Spinal cord (tissue), 10 donors: ENCODE measurements around the gene C17orf113. TPM values are rescaled to one million over a fixed set of nuclear protein-coding genes. Genes with fewer than 3 reads are reported as not detected.

Experiments used
- DNase-seq, 6 donors: peaks; one replicate each; pipeline versions ENCODE4 v3.0.0 to v3.0.0-alpha.2; 2013 to 2015; ENCODE audit warnings: low spot score in 6 of 6, low read depth in 4 of 6
- H3K27ac ChIP-seq: one replicate; pipeline ENCODE4 v1.5.1; 2013; ENCODE audit warnings: low read depth, low read length, control low read depth
- H3K27me3 ChIP-seq: one replicate; pipeline ENCODE4 v1.6.1; 2013; ENCODE audit warnings: low read length; ENCODE audit not compliant: control insufficient read depth, insufficient read depth
- H3K36me3 ChIP-seq: one replicate; pipeline ENCODE4 v1.6.1; 2013; ENCODE audit warnings: low read length; ENCODE audit not compliant: control insufficient read depth, insufficient read depth
- H3K4me1 ChIP-seq: one replicate; pipeline ENCODE4 v1.6.1; 2013; ENCODE audit warnings: low read length; ENCODE audit not compliant: control insufficient read depth, insufficient read depth
- H3K4me3 ChIP-seq: one replicate; pipeline ENCODE4 v1.5.1; 2013; ENCODE audit warnings: low read depth, low read length, control low read depth
- H3K9me3 ChIP-seq: one replicate; pipeline ENCODE4 v1.6.1; 2013; ENCODE audit warnings: low read length; ENCODE audit not compliant: control insufficient read depth, insufficient read depth
- WGBS: methylation state at CpG from one replicate; pipeline ENCODE4 v1.1.5; 2013; ENCODE audit warnings: missing lambda C conversion rate; ENCODE audit not compliant: insufficient coverage; 5-methylcytosine and 5-hydroxymethylcytosine counted together
- polyA plus RNA-seq, 2 donors: library from polyadenylated mRNA; unstranded; fragments of 120-200 nt; gene quantifications; one replicate each; pipeline ENCODE4 v1.2.1, GENCODE V29; 2013; ENCODE audit not compliant: insufficient read length in 2 of 2
- total RNA-seq, 2 donors: library from RNA; depleted of rRNA in 1 of 2; stranded (reverse); fragments of 120-200 nt in 1 of 2; fragments of >200 nt in 1 of 2; gene quantifications; one replicate each; pipeline versions ENCODE4 v1.2.3 to v1.2.4, GENCODE V29; 2013 to 2014
- donor health status: healthy.

Gene C17orf113
- total and polyA plus RNA-seq, 4 donors = 3.0 to 4.5 (median 3.2) TPM

- H3K36me3 ChIP-seq = peaks cover 57% of the 10 kb centered on the region
- WGBS = 93% methylated on average over 5 of the region's 5 CpGs
Observed at GRCh38 chr17:41989702-41990419, 60.5 kb downstream of the C17orf113 start.

DNA sequence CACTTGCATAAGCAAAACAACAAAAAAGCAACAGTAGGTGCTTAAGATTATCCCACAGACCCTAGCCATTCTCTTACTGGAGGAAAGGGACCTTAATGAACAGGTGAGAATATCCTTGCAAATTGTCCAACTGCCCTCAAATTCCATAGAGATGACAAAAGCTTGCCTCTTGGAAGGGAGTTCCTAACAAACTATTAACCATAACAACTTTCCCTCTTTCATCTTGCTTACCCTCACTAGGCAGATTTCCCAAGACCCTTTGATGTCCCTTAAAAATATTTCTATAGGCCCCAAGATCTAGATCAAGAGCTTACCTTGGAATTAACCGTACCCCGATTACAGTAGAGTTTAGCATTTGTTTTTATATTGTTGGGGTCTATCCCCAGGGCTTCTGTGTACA lies 62.0 kb downstream of the C17orf113 start:
- H3K27ac ChIP-seq = no peak overlapping the region
- H3K9me3 ChIP-seq = no peaks in the 10 kb centered on the region
- no CpG with 5 or more reads among the region's 2 CpGs for WGBS
- H3K36me3 ChIP-seq = peaks cover 56% of the 10 kb centered on the region
- no peak overlapping the region for H3K4me3 ChIP-seq
- H3K4me1 ChIP-seq = peaks cover 4% of the 10 kb centered on the region
- DNase-seq = no peak
- no peaks in the 10 kb centered on the region for H3K27me3 ChIP-seq

More at GRCh38 chr17:41989702-41990419, 60.5 kb downstream of the C17orf113 start:
- Histone ChIP-seq H3K27ac (no peak overlapping the region), H3K4me1 (peaks cover 4% of the 10 kb centered on the region), H3K27me3 (no peaks in the 10 kb centered on the region), H3K9me3 (no peaks in the 10 kb centered on the region), H3K4me3 (no peak overlapping the region)
- DNase-seq = no peak

Other genes with a start within 250 kb of the C17orf113 start
- 10 to 100 TPM; 18.8 to 39.2 TPM for gene P3H4, start 238.7 kb downstream of the C17orf113 start, total RNA-seq
- gene P3H4, start 238.7 kb downstream of the C17orf113 start, polyA plus RNA-seq = 10 to 100 TPM; 27.6 to 35.5 TPM
- gene FKBP10, start 237.6 kb downstream of the C17orf113 start, total RNA-seq = 100 to 1,000 TPM in 1 of 2 donors, 10 to 100 TPM in 1; 56.6 to 125 TPM
- 100 to 1,000 TPM in 1 of 2 donors, 10 to 100 TPM in 1; 74.2 to 100 TPM for gene FKBP10, start 237.6 kb downstream of the C17orf113 start, polyA plus RNA-seq
- gene NT5C3B, start 214.4 kb downstream of the C17orf113 start, total RNA-seq = 10 to 100 TPM; 74.0 to 88.3 TPM
- gene NT5C3B, start 214.4 kb downstream of the C17orf113 start, polyA plus RNA-seq = 100 to 1,000 TPM; 123 to 151 TPM
- gene KLHL10, start 212.8 kb downstream of the C17orf113 start, total RNA-seq = under 1 TPM; 0.11 to 0.30 TPM
- gene KLHL10, start 212.8 kb downstream of the C17orf113 start, polyA plus RNA-seq = under 1 TPM in 1 of 2 donors, not detected in 1; 0.63 TPM
- gene KLHL11, start 185.2 kb downstream of the C17orf113 start, total RNA-seq = 10 to 100 TPM; 32.2 to 64.6 TPM
- 10 to 100 TPM; 11.1 to 14.7 TPM for gene KLHL11, start 185.2 kb downstream of the C17orf113 start, polyA plus RNA-seq
- gene ACLY, start 131.7 kb downstream of the C17orf113 start, total RNA-seq = 100 to 1,000 TPM in 1 of 2 donors, 10 to 100 TPM in 1; 96.3 to 162 TPM
- 100 to 1,000 TPM; 163 to 186 TPM for gene ACLY, start 131.7 kb downstream of the C17orf113 start, polyA plus RNA-seq
- gene ODAD4, start 120.0 kb downstream of the C17orf113 start, total RNA-seq = 1 to 10 TPM; 2.0 to 7.0 TPM
- 1 to 10 TPM; 7.1 to 8.7 TPM for gene ODAD4, start 120.0 kb downstream of the C17orf113 start, polyA plus RNA-seq
- 100 to 1,000 TPM; 277 to 654 TPM for gene CNP, start 83.8 kb downstream of the C17orf113 start, total RNA-seq
- 1,000 to 10,000 TPM in 1 of 2 donors, 100 to 1,000 TPM in 1; 918 to 1,008 TPM for gene CNP, start 83.8 kb downstream of the C17orf113 start, polyA plus RNA-seq
- gene DNAJC7, start 33.2 kb downstream of the C17orf113 start, total RNA-seq = 10 to 100 TPM; 87.3 to 87.6 TPM
- 100 to 1,000 TPM; 128 to 133 TPM for gene DNAJC7, start 33.2 kb downstream of the C17orf113 start, polyA plus RNA-seq
- gene NKIRAS2, start 30.5 kb downstream of the C17orf113 start, total RNA-seq = 10 to 100 TPM; 24.7 to 55.8 TPM
- 10 to 100 TPM; 75.8 to 79.6 TPM for gene NKIRAS2, start 30.5 kb downstream of the C17orf113 start, polyA plus RNA-seq
- 1 to 10 TPM in 1 of 2 donors, under 1 TPM in 1; 0.50 to 3.3 TPM for gene ZNF385C, start 47.9 kb upstream of the C17orf113 start, total RNA-seq
- gene ZNF385C, start 47.9 kb upstream of the C17orf113 start, polyA plus RNA-seq = 1 to 10 TPM; 4.4 to 7.3 TPM
- gene DHX58, start 62.1 kb upstream of the C17orf113 start, total RNA-seq = 10 to 100 TPM in 1 of 2 donors, 1 to 10 TPM in 1; 6.7 to 19.7 TPM
- gene DHX58, start 62.1 kb upstream of the C17orf113 start, polyA plus RNA-seq = 1 to 10 TPM; 7.6 to 10.0 TPM
- 10 to 100 TPM; 19.3 to 30.5 TPM for gene KAT2A, start 70.8 kb upstream of the C17orf113 start, total RNA-seq
- gene KAT2A, start 70.8 kb upstream of the C17orf113 start, polyA plus RNA-seq = 100 to 1,000 TPM; 103 to 120 TPM
- under 1 TPM; 0.10 to 0.11 TPM for gene HSPB9, start 72.2 kb upstream of the C17orf113 start, total RNA-seq
- under 1 TPM; 0.30 to 0.51 TPM for gene HSPB9, start 72.2 kb upstream of the C17orf113 start, polyA plus RNA-seq
- gene RAB5C, start 104.4 kb upstream of the C17orf113 start, total RNA-seq = 10 to 100 TPM; 61.0 to 95.7 TPM
- gene RAB5C, start 104.4 kb upstream of the C17orf113 start, polyA plus RNA-seq = 100 to 1,000 TPM; 187 to 189 TPM
- under 1 TPM; 0.30 to 0.33 TPM for gene KCNH4, start 130.5 kb upstream of the C17orf113 start, total RNA-seq
- gene KCNH4, start 130.5 kb upstream of the C17orf113 start, polyA plus RNA-seq = 1 to 10 TPM; 1.2 to 2.1 TPM
- not detected for gene HCRT, start 134.9 kb upstream of the C17orf113 start, total RNA-seq
- not detected for gene HCRT, start 134.9 kb upstream of the C17orf113 start, polyA plus RNA-seq
- gene GHDC, start 143.9 kb upstream of the C17orf113 start, total RNA-seq = 10 to 100 TPM in 1 of 2 donors, 1 to 10 TPM in 1; 7.1 to 16.0 TPM
- gene GHDC, start 143.9 kb upstream of the C17orf113 start, polyA plus RNA-seq = 10 to 100 TPM; 11.9 to 14.4 TPM
- gene STAT5B, start 225.8 kb upstream of the C17orf113 start, total RNA-seq = 10 to 100 TPM; 27.2 to 29.1 TPM
- gene STAT5B, start 225.8 kb upstream of the C17orf113 start, polyA plus RNA-seq = 10 to 100 TPM; 34.9 to 44.1 TPM
- 1 to 10 TPM; 8.3 to 8.5 TPM for gene STAT5A, start 237.9 kb upstream of the C17orf113 start, total RNA-seq
- 1 to 10 TPM; 4.3 to 6.7 TPM for gene STAT5A, start 237.9 kb upstream of the C17orf113 start, polyA plus RNA-seq